GM18951 (cell line): ENCODE measurements around the gene DLL3.
"Not testable (repeated sequence)": the region's sequence is repeated elsewhere in the genome, so short reads cannot be mapped to it uniquely, and the experiment has no call there.

ENCODE experiments used
- POLR2A ChIP-seq: IDR thresholded peaks from 4 replicates; pipeline ENCODE4 v1.6.1; 2011; ENCODE audit warnings: mild to moderate bottlenecking; ENCODE audit not compliant: insufficient read length, insufficient read depth; ENCODE audit errors: extremely low read depth
- in situ Hi-C: fragments of 300-500 bp; cut with MboI; formaldehyde crosslinking; loops from one replicate; pipeline ENCODE4 v1.12.0; 2022; ENCODE audit warnings: low sequenced_read_pairs, mixed read lengths, inconsistent platforms; ENCODE audit not compliant: unreplicated experiment

The DLL3 gene, protein sequence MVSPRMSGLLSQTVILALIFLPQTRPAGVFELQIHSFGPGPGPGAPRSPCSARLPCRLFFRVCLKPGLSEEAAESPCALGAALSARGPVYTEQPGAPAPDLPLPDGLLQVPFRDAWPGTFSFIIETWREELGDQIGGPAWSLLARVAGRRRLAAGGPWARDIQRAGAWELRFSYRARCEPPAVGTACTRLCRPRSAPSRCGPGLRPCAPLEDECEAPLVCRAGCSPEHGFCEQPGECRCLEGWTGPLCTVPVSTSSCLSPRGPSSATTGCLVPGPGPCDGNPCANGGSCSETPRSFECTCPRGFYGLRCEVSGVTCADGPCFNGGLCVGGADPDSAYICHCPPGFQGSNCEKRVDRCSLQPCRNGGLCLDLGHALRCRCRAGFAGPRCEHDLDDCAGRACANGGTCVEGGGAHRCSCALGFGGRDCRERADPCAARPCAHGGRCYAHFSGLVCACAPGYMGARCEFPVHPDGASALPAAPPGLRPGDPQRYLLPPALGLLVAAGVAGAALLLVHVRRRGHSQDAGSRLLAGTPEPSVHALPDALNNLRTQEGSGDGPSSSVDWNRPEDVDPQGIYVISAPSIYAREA

DNA sequence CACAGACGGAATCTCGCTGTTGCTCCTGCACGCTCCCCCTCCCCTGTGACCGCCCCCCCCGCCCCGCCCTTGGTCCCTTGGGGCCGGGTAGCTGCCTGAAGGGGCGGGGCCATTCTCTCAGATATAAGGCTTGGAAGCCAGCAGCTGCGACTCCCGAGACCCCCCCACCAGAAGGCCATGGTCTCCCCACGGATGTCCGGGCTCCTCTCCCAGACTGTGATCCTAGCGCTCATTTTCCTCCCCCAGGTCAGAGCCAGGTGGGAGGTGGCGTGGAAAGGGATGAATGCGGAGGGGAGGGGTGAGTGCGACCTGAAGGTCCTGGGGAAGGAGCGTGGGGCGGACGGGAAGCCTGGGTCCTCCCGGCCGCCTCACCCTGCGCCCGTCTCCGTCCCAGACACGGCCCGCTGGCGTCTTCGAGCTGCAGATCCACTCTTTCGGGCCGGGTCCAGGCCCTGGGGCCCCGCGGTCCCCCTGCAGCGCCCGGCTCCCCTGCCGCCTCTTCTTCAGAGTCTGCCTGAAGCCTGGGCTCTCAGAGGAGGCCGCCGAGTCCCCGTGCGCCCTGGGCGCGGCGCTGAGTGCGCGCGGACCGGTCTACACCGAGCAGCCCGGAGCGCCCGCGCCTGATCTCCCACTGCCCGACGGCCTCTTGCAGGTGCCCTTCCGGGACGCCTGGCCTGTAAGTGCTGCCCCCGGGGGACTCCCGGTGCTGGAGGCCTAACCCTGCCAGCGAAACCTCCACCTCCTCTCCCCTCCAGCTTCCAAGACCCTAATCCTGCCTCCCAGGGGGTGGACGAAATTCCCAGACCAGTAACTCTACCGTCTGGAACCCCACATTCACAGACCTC is at the start of gene DLL3:
DLL3 (plus strand) TSS at position 150 of the 845 bp plus-strand sequence; CDS start at position 178, 28 bp downstream.
- in situ Hi-C loops = no loop called here
- TF ChIP-seq POLR2A = no peak

DNA sequence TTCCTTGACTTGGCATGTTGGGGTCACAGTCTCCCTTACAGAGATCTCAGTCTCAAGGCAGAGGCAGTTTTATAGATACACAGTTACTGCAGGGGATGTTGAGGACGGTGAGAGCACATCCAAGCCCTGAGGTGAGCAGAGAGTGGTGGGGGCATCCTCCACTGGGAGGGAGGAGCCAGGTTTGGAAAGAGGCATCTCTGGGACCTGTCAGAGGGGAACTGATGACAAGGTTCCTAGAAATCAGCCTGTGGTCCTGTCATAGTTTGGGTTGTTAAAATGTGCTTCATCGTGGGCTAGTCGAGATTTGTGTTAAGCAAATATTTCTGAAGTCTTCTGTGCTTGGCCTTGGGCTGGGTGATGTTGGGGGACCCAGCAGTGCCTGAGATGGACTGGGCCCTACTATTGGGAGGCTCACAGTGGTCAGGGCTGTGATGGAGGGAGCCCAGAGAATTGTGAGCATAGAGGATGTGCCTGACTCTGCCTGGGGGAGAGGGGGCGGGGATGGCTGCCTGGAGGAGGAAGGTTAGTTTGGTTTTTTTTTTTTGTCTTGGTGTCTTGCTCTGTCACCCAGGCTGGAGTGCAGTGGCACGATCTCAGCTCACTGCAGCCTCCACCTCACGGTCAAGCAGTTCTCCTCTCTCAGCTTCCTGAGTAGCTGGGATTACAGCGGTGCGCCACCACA is 49.5 kb upstream of the DLL3 start:
- TF ChIP-seq POLR2A = no peak
- in situ Hi-C loops = no loop called here

DNA sequence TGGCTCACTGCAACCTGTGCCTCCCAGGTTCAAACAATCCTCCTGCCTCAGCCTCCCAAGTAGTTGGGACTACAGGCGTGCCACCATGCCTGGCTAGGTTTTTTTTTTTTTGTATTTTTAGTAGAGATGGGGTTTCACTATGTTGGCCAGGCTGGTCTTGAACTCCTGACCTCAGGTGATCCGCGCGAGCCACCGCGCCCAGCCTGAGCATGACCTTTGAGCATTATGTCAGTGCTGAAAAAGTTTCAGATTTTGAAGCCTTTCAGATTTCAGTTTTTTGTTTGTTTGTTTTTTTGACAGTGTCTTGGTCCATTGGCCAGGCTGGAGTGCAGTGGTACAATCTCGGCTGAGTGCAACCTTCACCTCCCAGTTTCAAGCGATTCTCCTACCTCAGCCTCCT is 47.5 kb upstream of the DLL3 start:
- in situ Hi-C loops = not testable (repeated sequence)

DNA sequence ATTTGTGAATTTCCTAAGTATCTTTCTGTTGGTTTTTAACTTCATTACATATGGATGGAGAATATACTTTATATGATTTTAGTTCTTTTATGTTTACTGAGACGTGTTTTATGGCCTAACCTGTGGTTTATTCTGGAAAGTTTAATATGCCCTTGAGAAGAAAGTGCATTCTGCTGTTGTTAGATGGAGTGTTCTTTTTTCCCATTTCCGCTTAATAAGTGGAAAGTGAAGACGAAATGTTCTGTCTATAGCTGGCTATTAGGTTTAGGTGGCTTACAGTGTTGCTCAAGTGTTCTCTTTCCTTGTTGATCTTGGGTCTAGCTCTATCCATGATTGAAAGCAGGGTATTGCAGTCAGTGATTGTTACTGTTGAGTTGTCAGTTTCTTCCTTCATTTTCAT is 35.3 kb upstream of the DLL3 start:
- no peak for TF ChIP-seq POLR2A
- in situ Hi-C loops = no loop called here

DNA sequence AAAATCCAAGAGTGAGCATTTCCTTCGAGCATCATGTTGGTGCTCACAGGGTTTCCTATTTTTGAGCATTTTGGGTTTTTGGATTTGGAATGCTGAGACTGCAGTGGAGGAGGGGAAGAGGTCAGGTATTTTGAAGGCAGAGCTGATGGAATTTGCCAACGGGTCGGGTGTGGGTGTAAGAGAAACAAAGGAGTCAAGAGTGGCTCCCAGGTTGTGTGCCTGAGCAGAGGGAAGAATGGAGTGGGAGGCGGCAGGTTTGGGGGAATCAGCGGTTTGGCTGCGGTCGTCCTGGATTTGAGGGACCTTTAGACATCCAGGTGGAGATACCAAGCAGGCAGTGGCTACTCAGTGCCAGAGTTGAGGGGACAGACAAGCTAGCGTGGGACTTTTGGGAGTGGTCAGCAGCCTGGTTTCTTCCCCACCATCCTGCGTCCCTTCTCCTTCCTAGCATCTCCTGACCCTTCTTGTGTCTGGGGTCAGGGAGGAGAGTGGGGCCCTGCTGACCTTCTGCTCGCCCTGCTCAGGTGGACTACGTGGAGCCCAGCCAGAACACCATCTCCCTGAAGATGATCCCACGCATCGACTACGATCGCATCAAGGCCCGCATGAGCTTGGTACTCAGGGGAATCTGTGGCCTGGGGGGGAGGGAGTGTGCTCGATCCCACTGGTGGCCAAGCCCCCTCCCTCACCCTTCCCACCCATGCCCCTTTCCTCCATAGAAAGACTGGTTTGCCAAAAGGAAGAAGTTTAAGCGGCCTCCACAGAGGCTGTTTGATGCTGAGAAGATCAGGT is 32.6 kb upstream of the DLL3 start:
- in situ Hi-C loops = no loop called here
- TF ChIP-seq POLR2A = no peak

DNA sequence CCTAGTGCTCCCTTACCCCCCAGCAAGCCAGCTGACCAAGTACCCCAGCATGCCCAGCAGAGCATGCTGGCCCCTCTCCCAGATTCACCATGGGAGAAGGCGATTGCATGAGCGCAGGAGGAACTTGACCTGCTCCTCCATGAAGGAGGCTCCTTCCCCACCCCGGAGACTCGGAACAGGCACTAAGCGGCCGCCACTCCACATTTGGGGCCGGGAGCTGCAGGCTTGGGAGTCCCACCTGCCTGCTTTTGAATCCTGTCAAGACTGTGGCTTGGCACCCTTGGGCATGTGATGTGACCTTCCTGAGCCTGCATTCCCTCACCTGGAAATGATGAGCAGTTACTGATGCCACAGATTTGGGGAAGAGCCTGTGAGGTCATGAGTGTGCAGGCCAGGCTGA is 30.8 kb upstream of the DLL3 start:
- TF ChIP-seq POLR2A = no peak
- in situ Hi-C loops = no loop called here

DNA sequence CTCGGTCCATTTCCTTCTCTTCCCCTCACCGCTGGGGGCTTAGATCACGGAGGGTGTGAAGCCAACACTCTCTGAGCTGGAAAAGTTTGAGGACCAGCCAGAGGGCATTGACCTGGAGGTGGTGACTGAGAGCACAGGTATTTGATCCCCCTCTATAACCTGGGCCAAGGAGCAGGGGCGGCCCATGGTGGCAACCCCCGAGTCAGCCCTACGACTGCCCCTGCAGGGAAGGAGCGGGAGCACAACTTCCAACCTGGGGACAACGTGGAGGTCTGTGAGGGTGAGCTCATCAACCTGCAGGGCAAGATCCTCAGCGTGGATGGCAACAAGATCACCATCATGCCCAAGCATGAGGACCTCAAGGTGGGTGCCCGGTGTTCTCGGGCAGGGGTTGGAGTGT is 29.7 kb upstream of the DLL3 start:
- TF ChIP-seq POLR2A = no peak
- in situ Hi-C loops = no loop called here

DNA sequence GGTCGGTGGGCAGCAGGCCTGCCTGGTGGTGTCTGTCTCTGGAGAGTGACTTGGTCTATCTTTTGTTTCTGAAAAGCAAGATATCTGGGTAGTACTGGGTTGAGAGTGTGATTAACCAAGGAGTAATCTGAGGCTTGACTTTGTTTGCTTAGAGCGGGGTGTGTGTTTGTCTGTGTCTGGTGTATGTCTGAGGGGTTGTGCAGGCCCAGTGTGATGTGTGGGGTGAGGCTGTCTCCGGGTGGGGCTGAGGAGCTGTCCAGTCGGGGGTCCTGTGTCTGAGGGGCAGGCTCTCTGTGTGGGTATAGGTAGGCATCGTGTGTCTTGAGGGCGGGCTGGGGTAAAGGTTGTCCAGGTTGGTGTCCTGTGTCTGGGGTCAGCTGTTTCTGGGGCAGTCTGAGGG is 29.2 kb upstream of the DLL3 start:
- in situ Hi-C loops = no loop called here
- TF ChIP-seq POLR2A = no peak

DNA sequence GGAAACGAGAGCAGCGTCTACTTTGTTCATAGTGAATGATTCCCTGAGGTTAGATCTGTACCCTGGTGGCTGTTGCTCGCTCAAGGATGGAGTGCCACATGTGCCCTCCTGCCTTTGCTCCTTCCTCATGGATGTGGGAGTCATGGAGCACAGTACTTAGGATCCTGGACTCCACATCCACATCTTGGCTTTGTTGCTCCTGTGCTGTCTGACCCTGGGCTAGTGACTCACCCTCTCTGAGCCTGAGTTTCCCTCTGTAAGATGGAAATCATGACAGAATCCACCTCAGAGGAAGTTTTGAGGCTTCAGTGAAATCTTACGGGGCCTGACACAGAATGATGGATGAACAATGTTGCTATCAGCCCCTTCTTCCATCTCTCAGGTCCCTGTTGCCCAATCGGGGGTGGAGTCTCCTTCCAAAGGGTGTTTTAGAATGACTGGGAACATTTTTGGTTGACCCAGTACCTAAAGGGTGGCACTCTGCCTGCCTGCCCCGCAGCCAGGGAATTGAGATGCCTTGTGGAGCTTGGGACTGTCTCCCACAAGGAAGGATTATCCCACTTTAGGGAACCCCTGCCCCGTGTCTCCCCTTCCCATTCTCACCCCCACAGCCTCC is 27.9 kb upstream of the DLL3 start:
- TF ChIP-seq POLR2A = no peak
- in situ Hi-C loops = no loop called here

DNA sequence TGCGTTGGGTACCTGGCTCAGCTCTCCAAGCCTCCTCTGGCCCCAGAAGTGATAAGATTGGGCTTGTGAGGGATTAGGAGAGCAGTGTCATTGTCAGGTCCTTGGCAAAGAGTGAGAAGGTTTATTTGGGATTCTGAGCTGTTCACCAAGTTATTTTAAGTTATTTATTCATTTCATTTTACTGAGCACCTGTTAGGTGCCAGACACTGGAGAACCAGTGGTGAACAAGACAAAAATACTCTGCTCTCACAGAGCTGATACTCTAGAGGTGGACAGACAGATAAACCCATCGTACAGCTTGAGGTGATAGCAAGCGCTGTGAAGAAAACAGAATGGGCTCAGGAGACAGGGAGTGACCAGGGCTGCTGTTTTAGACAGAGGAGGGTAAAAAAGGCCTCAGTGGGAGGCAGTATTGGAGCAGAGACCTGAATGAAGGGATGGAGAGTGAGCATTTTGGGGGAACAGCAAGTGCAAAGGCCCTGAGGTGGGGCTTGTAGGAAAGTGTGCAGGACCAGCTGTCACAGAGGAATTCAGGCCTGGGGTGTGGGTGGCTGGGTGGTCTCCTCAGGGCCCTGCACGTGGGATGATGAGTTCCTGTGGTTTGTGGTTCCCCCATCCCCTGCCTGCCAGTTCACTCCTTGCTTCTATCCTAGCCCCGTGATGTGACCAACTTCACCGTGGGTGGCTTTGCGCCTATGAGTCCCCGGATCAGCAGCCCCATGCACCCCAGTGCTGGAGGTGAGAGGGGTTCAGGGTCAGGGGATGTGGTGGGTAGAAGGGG is 26.8 kb upstream of the DLL3 start:
- TF ChIP-seq POLR2A = no peak
- in situ Hi-C loops = no loop called here

DNA sequence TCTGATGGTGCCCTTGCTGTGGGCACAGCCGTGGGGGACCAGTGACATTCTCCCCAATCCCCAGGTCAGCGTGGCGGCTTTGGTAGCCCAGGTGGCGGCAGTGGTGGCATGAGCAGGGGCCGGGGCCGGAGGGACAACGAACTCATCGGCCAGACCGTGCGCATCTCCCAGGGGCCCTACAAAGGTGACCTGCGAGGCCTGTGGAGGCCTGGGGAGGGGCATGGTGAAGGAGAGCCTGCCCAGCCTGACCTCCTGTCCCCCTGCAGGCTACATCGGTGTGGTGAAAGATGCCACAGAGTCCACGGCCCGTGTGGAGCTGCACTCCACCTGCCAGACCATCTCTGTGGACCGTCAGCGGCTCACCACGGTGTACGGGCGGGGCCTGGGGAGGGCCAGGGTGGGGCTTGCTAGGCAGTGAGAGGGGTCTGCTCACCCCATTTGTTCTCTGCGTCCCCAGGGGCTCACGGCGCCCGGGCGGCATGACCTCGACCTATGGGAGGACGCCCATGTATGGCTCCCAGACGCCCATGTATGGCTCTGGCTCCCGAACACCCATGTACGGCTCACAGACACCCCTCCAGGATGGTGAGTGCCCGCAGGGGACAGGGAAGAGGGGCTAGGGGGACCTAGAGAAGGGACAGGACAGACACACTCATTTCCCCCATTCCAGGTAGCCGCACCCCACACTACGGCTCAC is 25.9 kb upstream of the DLL3 start:
- in situ Hi-C loops = no loop called here
- TF ChIP-seq POLR2A = no peak
